Left lung (tissue), 10 donors: ENCODE measurements around the gene CCDC184. TPM values are rescaled to one million over a fixed set of nuclear protein-coding genes. Genes with fewer than 3 reads are reported as not detected.

ENCODE experiments used
- ATAC-seq: fragments of 200-7000 bp; cut with Tn5 transposase; one replicate; pipeline ENCODE4 v1.9.1; 2020; ENCODE audit warnings: moderate library complexity
- DNase-seq, 4 donors: peaks; one replicate each; pipeline ENCODE4 v3.0.0-alpha.2; 2013 to 2020
- H3K27ac ChIP-seq, 2 donors: fragments of 200-600 bp; sonication (generic) in 1 of 2; one replicate each; pipeline versions ENCODE4 v1.5.0 to v1.8.0; 2020 to 2021
- H3K27me3 ChIP-seq, 2 donors: fragments of 200-600 bp; sonication (generic) in 1 of 2; one replicate each; pipeline versions ENCODE4 v1.5.0 to v1.8.0; 2020 to 2021
- H3K36me3 ChIP-seq, 2 donors: fragments of 200-600 bp; sonication (generic) in 1 of 2; one replicate each; pipeline versions ENCODE4 v1.5.0 to v1.8.0; 2020 to 2021
- H3K4me1 ChIP-seq, 2 donors: fragments of 200-600 bp; one replicate each; pipeline ENCODE4 v1.8.0; 2021
- H3K4me3 ChIP-seq, 2 donors: fragments of 200-600 bp; sonication (generic) in 1 of 2; one replicate each; pipeline versions ENCODE4 v1.5.0 to v1.8.0; 2020 to 2021; ENCODE audit warnings: mild to moderate bottlenecking in 1 of 2
- H3K9me3 ChIP-seq, 2 donors: fragments of 200-600 bp; sonication (generic) in 1 of 2; one replicate each; pipeline versions ENCODE4 v1.5.0 to v1.8.0; 2020 to 2021
- CTCF ChIP-seq, 2 donors: fragments of 200-600 bp; sonication (generic) in 1 of 2; IDR thresholded peaks; one replicate each; pipeline versions ENCODE4 v1.5.0 to v1.8.0; 2021; ENCODE audit warnings: antibody characterized with exemption in 2 of 2
- intact Hi-C, 2 donors: fragments of 100-400 bp; cut with DNase I; formaldehyde crosslinking; loops; one replicate each; pipeline versions ENCODE4 v1.11.2 to v1.14.2; 2022
- polyA plus RNA-seq, 6 donors: library from polyadenylated mRNA; unstranded; fragments of 120-200 nt; gene quantifications; one replicate each; pipeline ENCODE4 v1.2.1, GENCODE V29; 2013; ENCODE audit not compliant: insufficient read length in 6 of 6
- total RNA-seq, 2 donors: library from RNA; stranded (reverse); fragmentation: NEBNext Ultra II Directional; extraction: Animal tissue kit (Norgen Biotek cat#: 25700); gene quantifications; one replicate each; pipeline ENCODE4 v1.2.1, GENCODE V29; 2021
- donor health status: DM: no; HTN: yes; CAD: no.
- donor health status: DM: no; HTN: no; CAD: no.

CCDC184 gene
- total and polyA plus RNA-seq, 8 donors: 0.20 to 0.73 (median 0.31) TPM; not detected in 1

DNA sequence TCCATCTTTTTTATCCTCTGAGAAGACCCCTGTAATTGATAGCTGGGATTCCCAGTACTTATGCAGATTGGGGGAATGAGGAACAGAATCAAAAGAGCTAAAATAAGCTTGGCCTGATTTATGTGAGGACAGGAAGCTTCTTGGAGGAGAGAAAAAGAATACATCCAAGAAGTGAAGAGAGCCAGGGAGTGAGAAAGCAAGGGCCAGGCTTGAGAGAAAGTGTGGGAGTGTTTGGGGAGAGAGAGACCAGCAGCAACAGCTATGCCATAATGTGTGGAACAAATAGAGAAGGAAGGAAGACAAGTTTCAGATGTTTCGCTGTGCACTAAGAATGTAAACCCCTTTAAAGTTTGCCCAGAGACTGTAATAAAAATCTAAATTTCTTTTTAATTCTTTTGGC, 4.0 kb upstream of the CCDC184 start:
- Histone ChIP-seq H3K27me3 (peaks cover 14 to 68% of the 10 kb centered on the region in 2 donors), H3K36me3 (no peaks in the 10 kb centered on the region), H3K9me3 (no peaks in the 10 kb centered on the region), H3K27ac (no peak overlapping the region), H3K4me3 (no peak overlapping the region), H3K4me1 (peaks cover 7 to 19% of the 10 kb centered on the region in 2 donors)
- no peak for TF ChIP-seq CTCF (IDR thresholded peaks at IDR 0.05)
- no peak for ATAC-seq
- intact Hi-C loops: no loop called here
- no peak for DNase-seq

GRCh38 chr12:48180424-48180823, 3.0 kb upstream of the CCDC184 start:
- no peak for DNase-seq
- intact Hi-C loops: no loop called here
- Histone ChIP-seq H3K4me1 (peaks cover 7 to 21% of the 10 kb centered on the region in 2 donors), H3K27me3 (peaks cover 22 to 78% of the 10 kb centered on the region in 2 donors), H3K4me3 (no peak overlapping the region), H3K36me3 (no peaks in the 10 kb centered on the region), H3K9me3 (no peaks in the 10 kb centered on the region), H3K27ac (no peak overlapping the region)
- TF ChIP-seq CTCF (IDR thresholded peaks at IDR 0.05): no peak
- no peak for ATAC-seq

DNA sequence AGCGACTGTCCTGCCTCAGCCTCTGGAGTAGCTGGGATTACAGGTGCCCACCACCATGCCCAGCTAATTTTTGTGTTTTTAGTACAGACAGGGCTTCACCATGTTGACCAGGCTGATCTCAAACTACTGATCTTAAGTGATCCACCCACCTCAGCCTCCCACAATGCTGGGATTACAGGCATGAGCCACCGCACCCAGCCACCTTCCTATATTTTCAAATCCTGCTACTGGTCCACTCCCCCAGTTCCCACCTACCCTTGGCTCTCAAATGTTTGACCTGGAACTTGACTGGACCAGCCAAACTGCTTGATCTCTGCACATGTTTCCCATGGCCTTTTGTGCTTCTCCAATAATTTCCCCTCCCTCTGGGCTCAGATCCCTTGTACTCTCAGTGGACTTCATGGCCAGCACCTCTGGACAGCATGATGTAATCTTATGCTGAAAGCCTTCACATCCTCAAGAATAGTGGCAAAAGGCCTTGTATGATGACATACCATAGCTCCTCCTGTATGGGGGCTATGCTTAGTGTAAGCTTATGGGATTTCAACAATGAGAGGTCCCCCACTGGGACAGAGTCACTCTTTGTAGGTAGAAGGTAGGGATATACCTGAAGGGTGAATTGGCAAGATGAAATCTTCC, 2.5 kb upstream of the CCDC184 start:
- H3K27me3 ChIP-seq: peaks cover 25 to 83% of the 10 kb centered on the region in 2 donors
- H3K9me3 ChIP-seq: no peaks in the 10 kb centered on the region
- no peak for DNase-seq
- H3K27ac ChIP-seq: no peak overlapping the region
- intact Hi-C loops: no loop called here
- H3K4me1 ChIP-seq: peaks cover 7 to 21% of the 10 kb centered on the region in 2 donors
- no peak for ATAC-seq
- no peak overlapping the region for H3K4me3 ChIP-seq
- H3K36me3 ChIP-seq: no peaks in the 10 kb centered on the region
- no peak for TF ChIP-seq CTCF (IDR thresholded peaks at IDR 0.05)

- TF ChIP-seq CTCF (IDR thresholded peaks at IDR 0.05): no peak
- Histone ChIP-seq H3K4me1 (peaks cover 7 to 21% of the 10 kb centered on the region in 2 donors), H3K36me3 (no peaks in the 10 kb centered on the region), H3K4me3 (peak overlapping the region; percentile 61 to 71), H3K27ac (no peak overlapping the region), H3K27me3 (peaks cover 25 to 85% of the 10 kb centered on the region in 2 donors), H3K9me3 (no peaks in the 10 kb centered on the region)
- no peak for DNase-seq
- ATAC-seq: no peak
- intact Hi-C loops: no loop called here
Observed at GRCh38 chr12:48182631-48183030, 813 bp upstream of the CCDC184 start.

DNA sequence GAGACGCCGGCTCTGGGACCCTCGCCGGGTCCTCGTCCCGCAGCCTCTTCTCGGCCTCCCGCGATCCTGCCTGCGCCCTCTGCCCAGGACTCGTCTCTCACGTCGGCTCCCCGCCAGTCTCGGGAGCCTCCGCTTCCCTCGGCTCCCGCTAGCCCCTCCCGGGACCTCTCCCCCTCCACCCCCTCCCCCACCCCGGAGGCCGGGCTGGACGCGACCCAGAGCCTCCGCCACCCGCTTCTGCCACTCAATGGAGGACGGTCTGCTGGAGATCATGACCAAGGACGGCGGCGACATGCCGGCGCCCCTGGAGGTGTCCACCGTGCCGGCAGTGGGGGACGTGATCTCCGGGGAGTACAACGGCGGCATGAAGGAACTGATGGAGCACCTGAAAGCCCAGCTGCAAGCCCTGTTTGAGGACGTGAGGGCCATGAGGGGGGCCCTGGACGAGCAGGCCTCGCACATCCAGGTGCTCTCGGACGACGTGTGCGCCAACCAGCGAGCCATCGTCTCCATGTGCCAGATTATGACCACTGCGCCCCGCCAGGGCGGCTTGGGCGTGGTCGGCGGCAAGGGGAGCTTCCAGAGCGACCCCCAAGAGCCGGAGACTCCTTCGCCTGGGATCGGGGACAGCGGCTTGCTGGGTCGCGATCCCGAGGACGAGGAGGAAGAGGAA, 568 bp downstream of the CCDC184 start:
- peaks cover 7 to 21% of the 10 kb centered on the region in 2 donors for H3K4me1 ChIP-seq
- no peaks in the 10 kb centered on the region for H3K9me3 ChIP-seq
- no peak overlapping the region for H3K27ac ChIP-seq
- TF ChIP-seq CTCF (IDR thresholded peaks at IDR 0.05): no peak
- peak in 1 of 4 donors; percentile 79 for DNase-seq
- H3K27me3 ChIP-seq: peaks cover 25 to 72% of the 10 kb centered on the region in 2 donors
- peak overlapping the region; percentile 61 to 71 for H3K4me3 ChIP-seq
- no peaks in the 10 kb centered on the region for H3K36me3 ChIP-seq
- intact Hi-C loops: no loop called here
- ATAC-seq: no peak
